H9 (cell line): ENCODE results near the gene ZNF562. TPM values are rescaled to one million over a fixed set of nuclear protein-coding genes. Genes with fewer than 3 reads are reported as not detected.

ENCODE experiments used
- DNase-seq: peaks from one replicate; pipeline ENCODE4 v3.0.0-alpha.2; 2017
- H2AFZ ChIP-seq: one replicate; pipeline ENCODE4 v1.6.1; 2013; ENCODE audit warnings: mild to moderate bottlenecking, low read length, control low read depth, moderate library complexity
- H2AK5ac ChIP-seq: 2 replicates; pipeline ENCODE4 v1.6.1; 2013; ENCODE audit warnings: low read length, control low read depth, mixed read lengths; ENCODE audit not compliant: insufficient read length
- H2BK120ac ChIP-seq: one replicate; pipeline ENCODE4 v1.6.1; 2013; ENCODE audit warnings: low read depth, mild to moderate bottlenecking, low read length, control low read depth, inconsistent platforms; ENCODE audit not compliant: poor library complexity, severe bottlenecking
- H2BK12ac ChIP-seq: 2 replicates; pipeline ENCODE4 v1.6.1; 2013; ENCODE audit warnings: low read length, control low read depth, mixed read lengths, low read depth; ENCODE audit not compliant: insufficient read length
- H2BK15ac ChIP-seq: 2 replicates; pipeline ENCODE4 v1.6.1; 2013; ENCODE audit warnings: low read depth, low read length, control low read depth
- H2BK20ac ChIP-seq: one replicate; pipeline ENCODE4 v1.6.1; 2013; ENCODE audit warnings: low read depth, mild to moderate bottlenecking, low read length, control low read depth, inconsistent platforms; ENCODE audit not compliant: poor library complexity, severe bottlenecking
- H2BK5ac ChIP-seq: 2 replicates; pipeline ENCODE4 v1.6.1; 2013; ENCODE audit warnings: low read length, control low read depth, mixed read lengths; ENCODE audit not compliant: insufficient read length
- H3K14ac ChIP-seq: 2 replicates; pipeline ENCODE4 v1.6.1; 2013; ENCODE audit warnings: low read length, control low read depth; ENCODE audit not compliant: insufficient read depth
- H3K18ac ChIP-seq: 2 replicates; pipeline ENCODE4 v1.6.1; 2013; ENCODE audit warnings: low read depth, mild to moderate bottlenecking, mixed read lengths, low read length, control low read depth; ENCODE audit not compliant: insufficient read length
- H3K23ac ChIP-seq: 2 replicates; pipeline ENCODE4 v1.6.1; 2013; ENCODE audit warnings: low read length, control low read depth, mixed read lengths, low read depth; ENCODE audit not compliant: insufficient read length
- H3K23me2 ChIP-seq: 2 replicates; pipeline ENCODE4 v1.6.1; 2013; ENCODE audit warnings: low read depth, mild to moderate bottlenecking, mixed read lengths, low read length, control low read depth; ENCODE audit not compliant: insufficient read length, poor library complexity, severe bottlenecking
- H3K27ac ChIP-seq: 2 replicates; pipeline ENCODE4 v1.5.1; 2013; ENCODE audit warnings: low read length, control low read depth, mixed read lengths, low read depth; ENCODE audit not compliant: insufficient read length
- H3K27me3 ChIP-seq: 2 replicates; pipeline ENCODE4 v1.6.1; 2013; ENCODE audit warnings: low read length, control low read depth, inconsistent platforms; ENCODE audit not compliant: insufficient read depth
- H3K4ac ChIP-seq: 2 replicates; pipeline ENCODE4 v1.6.1; 2013; ENCODE audit warnings: low read depth, mild to moderate bottlenecking, control low read depth, inconsistent platforms, low read length, moderate library complexity
- H3K4me1 ChIP-seq: 2 replicates; pipeline ENCODE4 v1.6.1; 2013; ENCODE audit warnings: low read length, control low read depth, inconsistent platforms; ENCODE audit not compliant: insufficient read depth
- H3K4me2 ChIP-seq: 2 replicates; pipeline ENCODE4 v1.6.1; 2013; ENCODE audit warnings: low read length, control low read depth, mixed read lengths; ENCODE audit not compliant: insufficient read length, insufficient read depth
- H3K56ac ChIP-seq: 2 replicates; pipeline ENCODE4 v1.6.1; 2013; ENCODE audit warnings: low read depth, mild to moderate bottlenecking, mixed read lengths, low read length, control low read depth; ENCODE audit not compliant: insufficient read length
- H3K79me1 ChIP-seq: 2 replicates; pipeline ENCODE4 v1.6.1; 2013; ENCODE audit warnings: low read depth, mild to moderate bottlenecking, moderate library complexity, low read length, control low read depth, inconsistent platforms; ENCODE audit not compliant: insufficient read depth, poor library complexity, severe bottlenecking
- H3K79me2 ChIP-seq: 2 replicates; pipeline ENCODE4 v1.6.1; 2013; ENCODE audit warnings: low read length, control low read depth, inconsistent platforms; ENCODE audit not compliant: insufficient read depth
- H3K9ac ChIP-seq: 2 replicates; pipeline ENCODE4 v1.6.1; 2013; ENCODE audit warnings: low read length, control low read depth, mixed read lengths; ENCODE audit not compliant: insufficient read length; ENCODE audit errors: extremely low read depth
- H3K9me3 ChIP-seq: one replicate; pipeline ENCODE4 v1.6.1; 2013; ENCODE audit warnings: low read depth, low read length, inconsistent platforms; ENCODE audit not compliant: control insufficient read depth
- H3T11ph ChIP-seq: one replicate; pipeline ENCODE4 v1.6.1; 2013; ENCODE audit warnings: mild to moderate bottlenecking, low read length, control low read depth, inconsistent platforms
- H4K20me1 ChIP-seq: one replicate; pipeline ENCODE4 v1.6.1; 2013; ENCODE audit not compliant: control insufficient read depth, insufficient read length, insufficient read depth
- H4K5ac ChIP-seq: 2 replicates; pipeline ENCODE4 v1.6.1; 2013; ENCODE audit warnings: low read depth, mild to moderate bottlenecking, mixed read lengths, low read length, control low read depth; ENCODE audit not compliant: insufficient read length
- H4K8ac ChIP-seq: replicated peaks from 2 replicates; pipeline ENCODE4 v1.6.1; 2013; ENCODE audit warnings: low read length, control low read depth, mixed read lengths, low read depth; ENCODE audit not compliant: insufficient read length
- H4K91ac ChIP-seq: 2 replicates; pipeline ENCODE4 v1.6.1; 2013; ENCODE audit warnings: low read depth, mild to moderate bottlenecking, moderate library complexity, mixed read lengths, low read length, control low read depth; ENCODE audit not compliant: insufficient read length
- H3K27ac Mint-ChIP-seq, 3 experiments: 2 replicates in 2 of 3; 3 replicates in 1 of 3; pipeline ENCODE4 v1.8.0; 2020 to 2021; ENCODE audit warnings: mixed read lengths in 3 of 3, mild to moderate bottlenecking in 1 of 3, moderate library complexity in 1 of 3
- H3K27me3 Mint-ChIP-seq: 2 replicates; pipeline ENCODE4 v1.8.0; 2021; ENCODE audit warnings: low read depth, mild to moderate bottlenecking, moderate library complexity, mixed read lengths
- H3K36me3 Mint-ChIP-seq, 3 experiments: 2 replicates in 2 of 3; 3 replicates in 1 of 3; pipeline ENCODE4 v1.8.0; 2020 to 2021; ENCODE audit warnings: low read depth in 3 of 3, mixed read lengths in 3 of 3; ENCODE audit not compliant: insufficient read depth in 1 of 3
- H3K4me1 Mint-ChIP-seq, 2 experiments: 2 replicates each; pipeline ENCODE4 v1.8.0; 2020; ENCODE audit warnings: mixed read lengths in 2 of 2
- H3K4me3 Mint-ChIP-seq, 2 experiments: 2 replicates in 1 of 2; 3 replicates in 1 of 2; pipeline ENCODE4 v1.8.0; 2020 to 2021; ENCODE audit warnings: mild to moderate bottlenecking in 2 of 2, mixed read lengths in 2 of 2, moderate library complexity in 1 of 2
- H3K9me3 Mint-ChIP-seq, 2 experiments: 2 replicates in 1 of 2; 3 replicates in 1 of 2; pipeline ENCODE4 v1.8.0; 2020; ENCODE audit warnings: mild to moderate bottlenecking in 2 of 2, mixed read lengths in 2 of 2, moderate library complexity in 1 of 2
- WGBS: extraction: QIAGEN DNeasy Blood & Tissue Kit; methylation state at CpG from one replicate; pipeline ENCODE4 v1.1.7; 2013; ENCODE audit warnings: missing lambda C conversion rate, low lambda C conversion rate, mixed read lengths; ENCODE audit not compliant: insufficient read length; ENCODE audit errors: extremely low coverage; 5-methylcytosine and 5-hydroxymethylcytosine counted together
- total RNA-seq: library from RNA; stranded (reverse); gene quantifications from 2 replicates; pipeline ENCODE4 v1.2.1, GENCODE V29; 2021
- TF ChIP-seq, protein P1 (sequence below): fragments of 200-600 bp; sonication (generic); conservative IDR thresholded peaks from 3 replicates; pipeline ENCODE4 v1.8.0; 2021; ENCODE audit warnings: antibody characterized with exemption, mild to moderate bottlenecking

ZNF562 gene
- total RNA-seq, 1 experiment from 2014 or later: 15.7 TPM

GRCh38 chr19:9667898-9668297 lies 7.0 kb downstream of the ZNF562 start:
- Mint-ChIP-seq H3K4me1 (peaks cover 0 to 2% of the 10 kb centered on the region in 2 experiments; a peak in 2 of 4 replicates), H3K27ac (no peak overlapping the region), H3K36me3 (peaks cover 43 to 52% (median 45%) of the 10 kb centered on the region in 3 experiments), H3K9me3 (peaks cover 70 to 72% of the 10 kb centered on the region in 2 experiments), H3K27me3 (no peaks in the 10 kb centered on the region), H3K4me3 (no peak overlapping the region)
- DNase-seq: no peak
- no peak overlapping the region for H2BK20ac ChIP-seq
- peaks cover 27% of the 10 kb centered on the region; the same call in 1 of the 2 replicates for H3K79me2 ChIP-seq
- no peak overlapping the region for H2BK15ac ChIP-seq
- H3K18ac ChIP-seq: no peak overlapping the region
- no peak overlapping the region for H4K8ac ChIP-seq
- no peaks in the 10 kb centered on the region for H3K4me1 ChIP-seq
- H3K23ac ChIP-seq: no peak overlapping the region
- no peak overlapping the region for H3K4me2 ChIP-seq
- no peak overlapping the region for H3K56ac ChIP-seq
- H3K14ac ChIP-seq: no peak overlapping the region
- H3T11ph ChIP-seq: no peak overlapping the region
- no peaks in the 10 kb centered on the region for H3K23me2 ChIP-seq
- H2AFZ ChIP-seq: no peak overlapping the region
- H2AK5ac ChIP-seq: no peak overlapping the region
- no peak overlapping the region for H3K27ac ChIP-seq
- H3K9me3 ChIP-seq: peaks cover 12% of the 10 kb centered on the region
- H2BK12ac ChIP-seq: no peak overlapping the region
- no peaks in the 10 kb centered on the region for H3K27me3 ChIP-seq
- no peak overlapping the region for H3K4ac ChIP-seq
- peaks cover 8% of the 10 kb centered on the region for H3K79me1 ChIP-seq
- no peak overlapping the region for H2BK120ac ChIP-seq
- H2BK5ac ChIP-seq: no peak overlapping the region
- H4K91ac ChIP-seq: no peak overlapping the region
- no peak overlapping the region for H4K5ac ChIP-seq
- H3K9ac ChIP-seq: no peak overlapping the region
- WGBS: no CpG with 5 or more reads among the region's 3 CpGs
- no peaks in the 10 kb centered on the region for H4K20me1 ChIP-seq
- TF ChIP-seq, protein P1, sequence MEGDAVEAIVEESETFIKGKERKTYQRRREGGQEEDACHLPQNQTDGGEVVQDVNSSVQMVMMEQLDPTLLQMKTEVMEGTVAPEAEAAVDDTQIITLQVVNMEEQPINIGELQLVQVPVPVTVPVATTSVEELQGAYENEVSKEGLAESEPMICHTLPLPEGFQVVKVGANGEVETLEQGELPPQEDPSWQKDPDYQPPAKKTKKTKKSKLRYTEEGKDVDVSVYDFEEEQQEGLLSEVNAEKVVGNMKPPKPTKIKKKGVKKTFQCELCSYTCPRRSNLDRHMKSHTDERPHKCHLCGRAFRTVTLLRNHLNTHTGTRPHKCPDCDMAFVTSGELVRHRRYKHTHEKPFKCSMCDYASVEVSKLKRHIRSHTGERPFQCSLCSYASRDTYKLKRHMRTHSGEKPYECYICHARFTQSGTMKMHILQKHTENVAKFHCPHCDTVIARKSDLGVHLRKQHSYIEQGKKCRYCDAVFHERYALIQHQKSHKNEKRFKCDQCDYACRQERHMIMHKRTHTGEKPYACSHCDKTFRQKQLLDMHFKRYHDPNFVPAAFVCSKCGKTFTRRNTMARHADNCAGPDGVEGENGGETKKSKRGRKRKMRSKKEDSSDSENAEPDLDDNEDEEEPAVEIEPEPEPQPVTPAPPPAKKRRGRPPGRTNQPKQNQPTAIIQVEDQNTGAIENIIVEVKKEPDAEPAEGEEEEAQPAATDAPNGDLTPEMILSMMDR: no peak
